GM19025 (cell line): ENCODE data around the gene CCDC107.

Experiments
- ATAC-seq: cut with Tn5 transposase; IDR thresholded peaks from one replicate; pipeline ENCODE4 v1.9.1; 2021; ENCODE audit warnings: mild to moderate bottlenecking, low read depth, moderate library complexity; ENCODE audit not compliant: unreplicated experiment

The CCDC107 gene

DNA sequence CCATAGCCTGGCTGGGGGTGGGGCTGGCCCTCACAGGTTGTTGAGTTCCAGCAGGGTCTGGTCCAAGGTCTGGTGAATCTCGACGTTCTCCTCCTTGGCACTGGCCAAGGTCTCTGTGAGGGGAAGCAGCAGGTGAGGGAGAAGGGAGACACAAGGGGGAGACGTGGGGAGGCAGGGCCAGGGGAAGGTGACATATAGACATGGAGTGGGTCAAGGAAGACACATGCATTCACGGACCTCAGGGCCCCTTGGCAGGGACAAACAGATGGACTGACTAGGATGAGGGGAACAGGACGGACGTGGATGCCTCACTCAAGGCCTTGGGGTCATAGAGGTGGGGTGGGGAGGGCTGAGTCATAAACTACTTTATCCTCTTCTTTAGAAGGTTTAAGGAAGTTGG is 24.0 kb downstream of the CCDC107 start:
- no peak for ATAC-seq

GRCh38 chr9:35682520-35683315 is 24.6 kb downstream of the CCDC107 start:
- ATAC-seq: no peak

- no peak for ATAC-seq
Observed at GRCh38 chr9:35683323-35683722, 25.2 kb downstream of the CCDC107 start.

DNA sequence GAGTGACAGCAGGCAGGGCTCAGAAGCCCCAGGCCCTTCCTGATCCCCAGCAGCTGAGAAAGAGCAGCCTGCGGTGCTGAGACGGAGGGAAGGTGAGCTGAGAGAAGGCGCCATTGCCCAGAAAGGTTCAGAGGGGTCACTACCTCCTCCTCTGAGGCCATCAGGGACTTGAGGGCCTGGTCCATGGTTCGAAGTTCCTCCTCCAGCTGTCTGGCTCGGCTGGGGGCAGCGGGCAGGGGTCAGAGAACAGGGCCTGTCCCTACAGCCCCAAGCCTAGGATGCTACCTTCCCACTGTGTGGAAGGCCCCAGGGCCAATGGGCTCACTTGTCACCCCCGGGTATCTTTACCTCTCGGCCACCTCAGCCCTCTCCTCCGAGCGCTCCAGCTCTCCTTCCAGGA is 26.8 kb downstream of the CCDC107 start:
- ATAC-seq: no peak

DNA sequence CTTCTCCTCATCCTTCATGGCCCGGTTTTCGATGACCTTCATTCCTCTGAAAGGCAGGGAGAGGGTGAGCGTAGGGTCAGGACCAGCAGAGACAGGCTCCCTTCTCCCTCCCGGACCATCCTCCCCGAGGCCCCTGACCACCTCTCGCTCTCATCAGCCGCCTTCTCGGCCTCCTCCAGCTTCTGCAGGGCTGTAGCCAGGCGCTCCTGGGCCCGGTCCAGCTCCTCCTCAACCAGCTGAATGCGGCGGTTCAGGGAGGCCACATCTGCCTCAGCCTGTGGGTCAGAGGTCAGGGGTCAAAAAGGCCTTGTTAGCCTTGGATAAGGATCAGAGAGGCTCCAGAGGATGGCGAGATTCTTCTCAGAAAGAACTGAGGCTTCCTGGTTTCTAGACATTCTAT is 27.4 kb downstream of the CCDC107 start:
- no peak for ATAC-seq

- no peak for ATAC-seq
Observed at GRCh38 chr9:35686222-35687203, 28.4 kb downstream of the CCDC107 start.

- ATAC-seq: no peak
Observed at GRCh38 chr9:35687306-35687705, 29.2 kb downstream of the CCDC107 start.

- no peak for ATAC-seq
Observed at GRCh38 chr9:35687972-35688557, 30.0 kb downstream of the CCDC107 start.

DNA sequence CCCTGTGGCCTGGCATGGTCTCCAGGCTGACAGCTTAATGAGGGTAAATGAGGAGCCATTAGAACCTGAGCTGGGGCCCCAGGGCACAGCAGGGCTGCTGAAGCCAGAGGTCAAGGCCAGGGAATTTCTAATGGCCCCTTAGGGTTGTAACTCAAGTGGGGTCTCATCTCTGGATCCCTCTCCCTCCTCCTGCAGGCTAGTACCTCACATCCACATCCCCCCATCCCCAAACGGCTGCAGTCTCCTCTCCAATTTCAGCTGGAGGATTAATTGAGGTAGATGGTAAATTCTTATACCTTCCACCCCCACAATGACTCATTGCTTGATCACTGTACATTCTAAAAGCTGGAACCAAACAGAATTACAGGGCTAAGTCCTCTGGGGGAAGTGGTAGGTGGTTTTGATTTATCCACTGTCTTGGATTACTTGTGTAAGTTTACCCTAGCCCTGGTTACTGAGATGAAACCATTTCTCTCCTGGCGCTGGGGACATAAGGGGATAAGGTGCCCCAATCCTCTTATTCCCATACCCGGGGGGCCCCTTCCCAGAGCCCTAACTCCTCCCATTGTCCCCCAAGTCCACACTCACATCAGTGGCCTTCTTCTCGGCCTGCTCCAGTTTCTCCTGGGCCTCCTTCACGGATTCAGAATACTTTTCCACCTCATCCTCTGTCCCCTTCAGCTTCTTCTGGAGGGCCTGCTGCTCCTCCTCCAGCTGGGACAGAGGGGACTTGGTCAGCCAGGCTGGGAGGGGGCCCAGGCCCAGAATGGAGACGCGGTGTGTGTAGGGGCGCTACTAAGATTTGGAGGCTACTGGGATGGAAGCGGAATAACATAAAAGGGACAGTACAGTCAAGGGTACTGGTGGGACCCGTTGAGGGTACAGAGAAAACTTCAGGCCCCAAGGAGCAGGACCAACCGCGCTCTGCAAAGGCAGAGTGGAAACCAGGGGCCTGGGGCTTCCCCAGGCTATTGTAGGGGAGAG is 30.8 kb downstream of the CCDC107 start:
- no peak for ATAC-seq

GRCh38 chr9:35689542-35690293 is 31.6 kb downstream of the CCDC107 start, which contains the start of gene TPM2:
Gene TPM2 (minus strand): TSS chr9:35689925. CDS start chr9:35689817, 108 bp downstream.
- ATAC-seq: no peak

GRCh38 chr9:35690294-35690613 is 32.2 kb downstream of the CCDC107 start:
- ATAC-seq: no peak

DNA sequence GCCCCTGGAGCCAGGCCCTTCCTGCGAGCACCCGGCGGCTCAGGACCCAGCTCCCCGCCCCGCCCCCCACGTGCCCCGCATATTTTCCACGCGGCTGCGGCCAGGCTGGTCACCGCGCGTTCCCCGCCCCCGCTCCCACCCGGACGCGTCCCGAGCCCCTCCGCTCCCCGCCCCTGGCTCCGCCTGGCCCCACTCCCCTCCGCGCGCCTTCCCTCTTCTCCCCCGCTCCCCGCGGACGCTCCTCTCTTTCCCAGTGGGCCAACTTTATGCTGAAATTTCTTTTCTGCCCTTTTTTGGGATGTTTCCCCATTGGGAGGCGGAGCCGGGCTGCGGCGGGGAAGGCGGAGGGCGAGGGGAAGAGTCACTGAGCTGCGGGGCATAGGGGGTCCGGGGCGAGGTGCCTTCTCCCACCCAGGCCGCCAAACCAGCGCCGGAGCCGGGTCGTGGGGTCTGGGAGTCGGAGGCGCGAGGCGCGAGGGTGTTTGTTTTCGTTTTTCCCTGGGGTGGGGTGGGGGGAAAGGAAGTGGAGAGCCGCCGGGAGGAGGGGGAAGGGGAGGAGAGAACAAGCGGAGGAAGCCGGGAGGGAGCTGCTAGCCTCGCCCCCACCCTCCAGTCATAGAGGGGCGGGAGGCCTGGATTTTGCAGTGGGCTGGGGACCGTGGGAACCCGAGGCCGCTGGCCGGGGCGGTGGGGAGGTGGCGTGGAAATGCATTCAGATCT is 32.7 kb downstream of the CCDC107 start:
- ATAC-seq: no peak

DNA sequence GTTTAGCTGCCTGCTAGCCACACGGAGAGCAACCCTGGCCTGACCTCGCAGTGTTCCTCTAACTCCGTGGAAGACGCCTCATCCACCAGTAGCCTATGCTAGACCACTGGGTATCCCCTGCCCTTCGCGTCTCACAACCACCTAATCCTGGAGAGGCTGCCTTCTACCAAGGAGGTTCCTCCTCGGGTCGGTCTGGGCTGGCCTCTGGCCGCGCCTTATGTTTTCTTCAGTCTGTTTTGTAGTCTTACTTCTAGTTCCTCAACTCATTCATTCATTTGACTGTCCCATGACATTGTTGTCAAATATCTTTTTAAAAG is 33.2 kb downstream of the CCDC107 start:
- ATAC-seq: no peak

DNA sequence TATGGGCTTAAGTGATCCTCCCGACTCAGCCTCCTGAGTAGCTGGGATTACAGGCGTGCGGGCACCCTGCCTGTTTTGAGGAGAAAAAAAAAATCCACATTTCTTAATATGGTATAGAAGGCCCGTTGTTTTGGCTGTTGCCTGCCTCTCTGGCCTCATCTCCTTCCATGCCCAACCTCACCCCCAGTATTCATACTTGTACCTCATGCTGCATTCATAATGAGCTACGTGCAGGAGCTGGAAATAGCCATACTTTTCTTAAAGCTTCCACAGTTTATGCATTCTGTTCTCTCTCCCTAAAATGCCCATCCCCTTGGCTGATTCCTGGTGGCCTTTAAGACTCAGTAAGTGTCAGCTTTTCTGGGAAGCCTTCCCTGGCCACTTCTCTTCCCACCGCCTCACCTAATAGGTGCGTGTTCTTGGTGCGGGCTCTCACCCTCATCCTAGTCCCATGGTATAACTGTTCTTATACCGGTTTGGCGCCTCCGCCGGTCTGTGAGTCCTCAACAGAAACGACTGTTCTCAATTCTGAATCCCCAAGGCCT is 33.7 kb downstream of the CCDC107 start:
- no peak for ATAC-seq

GRCh38 chr9:35695943-35696401 is 37.9 kb downstream of the CCDC107 start:
- no peak for ATAC-seq

DNA sequence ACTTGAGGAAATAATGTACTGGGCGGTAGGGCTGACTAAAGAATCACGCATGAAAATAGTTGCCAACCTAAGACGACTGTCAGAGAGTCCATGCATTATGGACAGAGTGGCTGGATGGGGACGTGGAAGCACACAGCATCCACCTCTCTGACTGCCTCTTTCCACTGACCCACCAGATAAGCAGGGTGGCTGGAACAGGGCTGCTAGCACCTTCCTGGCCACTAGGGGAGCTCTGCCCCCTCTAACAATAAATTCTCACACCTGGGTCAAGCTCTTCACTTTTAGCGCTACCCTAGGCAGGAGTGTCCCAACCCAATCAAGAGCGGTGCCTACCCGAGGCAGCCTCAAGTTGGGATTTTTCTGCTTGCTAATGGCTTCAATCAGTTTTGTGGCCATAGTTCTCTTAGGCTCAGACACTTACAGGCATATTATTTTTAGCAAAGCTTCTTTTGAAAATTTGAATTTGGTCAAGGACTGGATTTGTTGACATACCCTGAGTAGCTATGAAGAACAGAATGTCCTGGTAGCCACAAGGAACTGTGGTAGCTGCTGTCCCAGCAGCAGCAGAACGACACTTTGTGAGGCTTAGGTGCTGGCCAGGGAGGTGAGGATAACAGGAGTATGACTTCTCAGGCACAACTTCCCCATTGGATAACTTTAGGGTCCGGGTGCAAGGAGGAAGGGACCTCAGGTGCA is 38.6 kb downstream of the CCDC107 start:
- ATAC-seq: peak; percentile 70

GRCh38 chr9:35697486-35697885 is 39.4 kb downstream of the CCDC107 start:
- ATAC-seq: no peak

DNA sequence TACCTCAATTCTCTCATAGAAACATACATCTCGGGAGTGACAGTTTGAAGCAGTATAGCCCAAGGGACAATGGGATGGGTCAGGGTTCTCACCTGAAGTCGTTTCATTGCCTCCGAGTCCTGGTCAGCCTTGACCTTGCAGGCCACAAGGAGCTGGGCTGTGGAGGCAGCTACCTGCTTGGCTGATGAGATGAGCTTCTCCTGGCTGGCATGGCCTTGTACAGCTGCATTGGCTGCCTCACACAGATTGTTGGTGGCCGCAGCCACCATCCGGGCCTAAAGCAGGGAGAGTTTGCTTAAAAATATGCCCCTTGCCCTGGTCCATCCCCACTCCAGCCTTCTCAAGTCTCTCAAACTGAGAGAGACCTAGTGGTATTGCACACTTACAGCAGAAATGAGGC is 40.1 kb downstream of the CCDC107 start:
- no peak for ATAC-seq
